ENCODE results near the gene RGL2. TPM values are rescaled to one million over a fixed set of nuclear protein-coding genes. Genes with fewer than 3 reads are reported as not detected.

RGL2 gene
- polyA plus RNA-seq, 3 donors = 14.9 to 145 (median 15.5) TPM

- Histone ChIP-seq H3K4me2 (replicated peaks; ENCODE audit: extremely low read depth, low read length, poor library complexity, severe bottlenecking) (no peak overlapping the region), H3K9ac (ENCODE audit: insufficient read depth, low read length, poor library complexity, severe bottlenecking) (no peak overlapping the region), H3K79me2 (ENCODE audit: insufficient read depth, low read length) (no peaks in the 10 kb centered on the region), H3K4me3 (replicated peaks in 1 of 3; ENCODE audit: low read depth in 2 of 3, low read length in 3 of 3) (no peak overlapping the region), H3K27ac (ENCODE audit: low read depth in 1 of 2, low read length in 2 of 2) (no peak overlapping the region), H3K27me3 (ENCODE audit: control insufficient read depth in 2 of 2, insufficient read depth in 2 of 2, low read length in 2 of 2) (no peaks in the 10 kb centered on the region), H3K36me3 (replicated peaks in 1 of 2; ENCODE audit: control insufficient read depth in 1 of 2, insufficient read depth in 2 of 2, low read length in 2 of 2) (no peaks in the 10 kb centered on the region), H3K4me1 (ENCODE audit: control insufficient read depth in 1 of 2, insufficient read depth in 2 of 2, low read length in 2 of 2) (no peaks in the 10 kb centered on the region), H4K20me1 (ENCODE audit: insufficient read depth, low read length) (no peaks in the 10 kb centered on the region), H2AFZ (ENCODE audit: insufficient read depth, low read depth, low read length, poor library complexity, severe bottlenecking) (no peak overlapping the region), H3K9me3 (replicated peaks in 1 of 2; ENCODE audit: control insufficient read depth in 1 of 2, insufficient read depth in 1 of 2, low read length in 2 of 2) (no peaks in the 10 kb centered on the region)
- TF ChIP-seq CTCF (IDR thresholded peaks at IDR 0.05) = no peak
- H3K4me3 Mint-ChIP-seq = no peak overlapping the region
- peaks cover 3% of the 10 kb centered on the region for H3K4me1 Mint-ChIP-seq
- no peaks in the 10 kb centered on the region for H3K9me3 Mint-ChIP-seq
- H3K36me3 Mint-ChIP-seq = no peaks in the 10 kb centered on the region
- no peak overlapping the region for H3K27ac Mint-ChIP-seq
- 50% methylated on average over 5 of the region's 10 CpGs for WGBS (ENCODE audit: insufficient coverage)
- peaks cover 0 to 9% (median 4%) of the 10 kb centered on the region in 3 donors for H3K27me3 Mint-ChIP-seq (ENCODE audit: low read depth in 3 of 3)
- DNase-seq = no peak
- intact Hi-C loops (cut with micrococcal nuclease) = no loop called here
These were observed 32.0 kb upstream of the RGL2 start for GRCh38 chr6:33330736-33331135.

DNA sequence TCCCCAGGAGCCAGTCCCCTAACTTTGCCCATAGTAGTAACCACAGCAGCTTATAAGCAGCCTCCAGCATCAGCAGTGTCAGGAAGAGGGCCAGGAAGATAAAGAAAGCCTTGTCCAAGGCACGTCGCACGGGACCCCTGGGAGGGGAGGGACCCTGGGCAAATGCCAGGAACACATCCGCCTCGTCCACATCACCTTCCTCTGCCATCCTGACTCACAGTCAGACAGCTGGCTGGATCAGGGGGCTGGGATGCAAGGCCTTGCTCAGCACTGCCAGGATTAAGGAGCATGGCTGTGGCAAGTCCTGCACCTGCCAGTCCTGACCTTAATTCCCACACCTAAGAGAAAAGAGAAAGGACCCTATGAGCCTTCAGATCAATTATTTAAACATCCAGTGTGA, 30.3 kb upstream of the RGL2 start:
- no peak overlapping the region for H3K4me2 ChIP-seq (replicated peaks; ENCODE audit: extremely low read depth, low read length, poor library complexity, severe bottlenecking)
- Mint-ChIP-seq H3K27me3 (ENCODE audit: low read depth in 3 of 3) (peaks cover 0 to 9% (median 4%) of the 10 kb centered on the region in 3 donors), H3K27ac (peak overlapping the region in 1 of 7 donors; percentile 82), H3K36me3 (no peaks in the 10 kb centered on the region), H3K9me3 (no peaks in the 10 kb centered on the region), H3K4me3 (no peak overlapping the region), H3K4me1 (peaks cover 8% of the 10 kb centered on the region)
- TF ChIP-seq CTCF (IDR thresholded peaks at IDR 0.05) = no peak
- H3K9ac ChIP-seq (ENCODE audit: insufficient read depth, low read length, poor library complexity, severe bottlenecking) = no peak overlapping the region
- H3K27me3 ChIP-seq (ENCODE audit: control insufficient read depth in 2 of 2, insufficient read depth in 2 of 2, low read length in 2 of 2) = no peaks in the 10 kb centered on the region
- WGBS (ENCODE audit: insufficient coverage) = 89% methylated on average over 5 of the region's 5 CpGs
- no peaks in the 10 kb centered on the region for H3K36me3 ChIP-seq (replicated peaks in 1 of 2; ENCODE audit: control insufficient read depth in 1 of 2, insufficient read depth in 2 of 2, low read length in 2 of 2)
- H3K9me3 ChIP-seq (replicated peaks in 1 of 2; ENCODE audit: control insufficient read depth in 1 of 2, insufficient read depth in 1 of 2, low read length in 2 of 2) = no peaks in the 10 kb centered on the region
- no peaks in the 10 kb centered on the region for H3K79me2 ChIP-seq (ENCODE audit: insufficient read depth, low read length)
- H2AFZ ChIP-seq (ENCODE audit: insufficient read depth, low read depth, low read length, poor library complexity, severe bottlenecking) = no peak overlapping the region
- H4K20me1 ChIP-seq (ENCODE audit: insufficient read depth, low read length) = no peaks in the 10 kb centered on the region
- H3K4me3 ChIP-seq (replicated peaks in 1 of 3; ENCODE audit: low read depth in 2 of 3, low read length in 3 of 3) = no peak overlapping the region
- no peak for DNase-seq
- H3K27ac ChIP-seq (ENCODE audit: low read depth in 1 of 2, low read length in 2 of 2) = no peak overlapping the region
- H3K4me1 ChIP-seq (ENCODE audit: control insufficient read depth in 1 of 2, insufficient read depth in 2 of 2, low read length in 2 of 2) = peaks cover 4% of the 10 kb centered on the region in 2 donors
- intact Hi-C loops (cut with micrococcal nuclease) = no loop called here

Measured in CD14-positive monocyte (primary cell).